Fibroblast of lung (primary cell): ENCODE data around the gene GPX8. TPM values are rescaled to one million over a fixed set of nuclear protein-coding genes. Genes with fewer than 3 reads are reported as not detected.
A peak's percentile ranks its signal among the peaks of the same experiment; 100 is the strongest.

Source experiments
- DNase-seq, 2 donors: peaks; one replicate each; pipeline versions ENCODE4 v3.0.0 to v3.0.0-alpha.2; 2010; ENCODE audit warnings: low read depth in 2 of 2
- H2AFZ ChIP-seq: 2 replicates; pipeline ENCODE4 v1.5.1; 2012; ENCODE audit warnings: low read length, control low read depth, inconsistent platforms
- H3K27ac ChIP-seq: 2 replicates; pipeline ENCODE4 v1.5.1; 2011; ENCODE audit warnings: low read length, control low read depth; ENCODE audit not compliant: insufficient read depth
- H3K27me3 ChIP-seq: 2 replicates; pipeline ENCODE4 v1.5.1; 2011; ENCODE audit warnings: mild to moderate bottlenecking, low read length; ENCODE audit not compliant: control insufficient read depth, insufficient read depth
- H3K36me3 ChIP-seq: 2 replicates; pipeline ENCODE4 v1.5.1; 2011; ENCODE audit warnings: low read length; ENCODE audit not compliant: control insufficient read depth, insufficient read depth
- H3K4me1 ChIP-seq: 2 replicates; pipeline ENCODE4 v1.5.1; 2011; ENCODE audit warnings: low read length; ENCODE audit not compliant: control insufficient read depth, insufficient read depth; ENCODE audit errors: extremely low read depth
- H3K4me2 ChIP-seq: 2 replicates; pipeline ENCODE4 v1.5.1; 2011; ENCODE audit warnings: low read length, control low read depth; ENCODE audit not compliant: insufficient read depth; ENCODE audit errors: extremely low read depth
- H3K4me3 ChIP-seq, 4 experiments: fragments of 200-600 bp in 1 of 4; sonication (generic) in 1 of 4; replicated peaks in 1 of 4; 2 replicates each; pipeline ENCODE4 v1.5.1; 2011 to 2016; ENCODE audit warnings: low read length in 4 of 4, low read depth in 3 of 4, mild to moderate bottlenecking in 3 of 4, control low read depth in 2 of 4, inconsistent platforms in 1 of 4, mixed read lengths in 1 of 4; ENCODE audit not compliant: insufficient read depth in 1 of 4; ENCODE audit errors: control extremely low read depth in 1 of 4
- H3K79me2 ChIP-seq: 2 replicates; pipeline ENCODE4 v1.5.1; 2012; ENCODE audit warnings: mild to moderate bottlenecking, low read length, inconsistent platforms; ENCODE audit not compliant: control insufficient read depth, insufficient read depth
- H3K9ac ChIP-seq: 2 replicates; pipeline ENCODE4 v1.5.1; 2011; ENCODE audit warnings: mild to moderate bottlenecking, low read length, control low read depth; ENCODE audit not compliant: insufficient read depth
- H3K9me3 ChIP-seq: 2 replicates; pipeline ENCODE4 v1.5.1; 2012; ENCODE audit warnings: low read depth, low read length; ENCODE audit not compliant: control insufficient read depth, insufficient read depth
- H4K20me1 ChIP-seq: 2 replicates; pipeline ENCODE4 v1.5.1; 2011; ENCODE audit warnings: low read length; ENCODE audit not compliant: control insufficient read depth, insufficient read depth; ENCODE audit errors: extremely low read depth
- EZH2 ChIP-seq: IDR thresholded peaks from 2 replicates; pipeline ENCODE4 v1.5.1; 2012; ENCODE audit warnings: low read length, control low read depth, mild to moderate bottlenecking; ENCODE audit errors: missing control alignments
- polyA plus RNA-seq, 2 donors: library from polyadenylated mRNA; depleted of rRNA in 1 of 2; stranded (reverse) in 1 of 2; unstranded in 1 of 2; fragments of >200 nt; gene quantifications; 2 replicates each; pipeline ENCODE4 v1.2.1, GENCODE V29; 2011 to 2012; ENCODE audit warnings: missing spikeins in 1 of 2
- total RNA-seq: library from RNA; depleted of rRNA; stranded (reverse); fragments of >200 nt; gene quantifications from 2 replicates; pipeline ENCODE4 v1.2.1, GENCODE V29; 2014
- TF ChIP-seq, protein P1 (sequence below), 2 donors: IDR thresholded peaks in 1 of 2; conservative IDR thresholded peaks in 1 of 2; 1 replicate in 1 of 2; 2 replicates in 1 of 2; pipeline ENCODE4 v1.5.1; 2011 to 2012; ENCODE audit warnings: low read length in 2 of 2, control low read depth in 1 of 2, inconsistent platforms in 1 of 2, low read depth in 1 of 2, mild to moderate bottlenecking in 1 of 2

The GPX8 gene
- total and polyA plus RNA-seq, 2 donors (not counting 1 experiment from before 2014, with no cell fraction given): 84.7 to 241 TPM

DNA sequence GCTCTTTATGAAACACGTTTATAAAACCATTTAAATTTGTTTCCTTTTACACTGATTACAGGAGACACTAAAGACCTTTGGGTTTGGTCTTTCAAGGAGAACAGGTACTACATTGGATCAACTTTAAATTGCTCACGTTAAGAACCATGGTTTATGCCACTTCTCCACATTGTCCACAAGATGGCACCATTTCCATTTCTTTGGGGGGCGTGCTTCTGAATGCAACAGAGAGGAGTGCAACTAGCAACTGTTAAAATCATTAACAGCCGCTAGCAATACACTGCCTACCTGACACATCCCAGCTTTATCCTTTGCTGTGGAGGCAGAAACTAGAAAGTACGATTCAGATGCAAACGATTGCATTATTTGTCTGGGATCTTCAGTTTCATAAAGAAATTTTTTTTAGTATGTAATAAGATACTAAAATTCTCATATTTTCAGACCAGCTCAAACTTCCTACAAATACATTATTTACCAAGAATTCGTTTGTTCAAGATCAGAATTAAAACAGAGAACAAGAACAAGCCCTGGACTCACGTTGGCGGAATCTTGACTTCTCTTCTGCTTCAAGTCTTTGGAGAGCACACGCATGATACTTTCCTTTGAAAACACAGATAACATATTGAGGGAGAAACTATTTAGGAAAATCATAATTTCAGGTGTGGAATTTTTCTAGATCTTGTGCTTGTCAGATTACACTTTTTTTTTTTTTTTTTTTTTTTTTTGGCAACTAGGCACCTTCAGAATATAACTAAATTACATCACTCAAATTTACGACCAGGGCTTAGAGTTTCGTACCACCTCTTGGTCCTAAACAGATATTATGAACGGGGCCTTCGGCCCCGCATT, 12.3 kb downstream of the GPX8 start:
- Histone ChIP-seq H3K27me3 (peaks cover 21% of the 10 kb centered on the region), H3K4me3 (peak overlapping the region; percentile 49 to 67 (median 60)), H3K27ac (no peak overlapping the region), H3K79me2 (no peaks in the 10 kb centered on the region), H3K4me1 (peaks cover 6% of the 10 kb centered on the region), H3K4me2 (peak overlapping the region; percentile 97), H3K36me3 (no peaks in the 10 kb centered on the region), H3K9me3 (no peaks in the 10 kb centered on the region), H4K20me1 (no peaks in the 10 kb centered on the region), H2AFZ (peak overlapping the region; percentile 74), H3K9ac (no peak overlapping the region)
- TF ChIP-seq EZH2: no peak
- TF ChIP-seq, protein P1, sequence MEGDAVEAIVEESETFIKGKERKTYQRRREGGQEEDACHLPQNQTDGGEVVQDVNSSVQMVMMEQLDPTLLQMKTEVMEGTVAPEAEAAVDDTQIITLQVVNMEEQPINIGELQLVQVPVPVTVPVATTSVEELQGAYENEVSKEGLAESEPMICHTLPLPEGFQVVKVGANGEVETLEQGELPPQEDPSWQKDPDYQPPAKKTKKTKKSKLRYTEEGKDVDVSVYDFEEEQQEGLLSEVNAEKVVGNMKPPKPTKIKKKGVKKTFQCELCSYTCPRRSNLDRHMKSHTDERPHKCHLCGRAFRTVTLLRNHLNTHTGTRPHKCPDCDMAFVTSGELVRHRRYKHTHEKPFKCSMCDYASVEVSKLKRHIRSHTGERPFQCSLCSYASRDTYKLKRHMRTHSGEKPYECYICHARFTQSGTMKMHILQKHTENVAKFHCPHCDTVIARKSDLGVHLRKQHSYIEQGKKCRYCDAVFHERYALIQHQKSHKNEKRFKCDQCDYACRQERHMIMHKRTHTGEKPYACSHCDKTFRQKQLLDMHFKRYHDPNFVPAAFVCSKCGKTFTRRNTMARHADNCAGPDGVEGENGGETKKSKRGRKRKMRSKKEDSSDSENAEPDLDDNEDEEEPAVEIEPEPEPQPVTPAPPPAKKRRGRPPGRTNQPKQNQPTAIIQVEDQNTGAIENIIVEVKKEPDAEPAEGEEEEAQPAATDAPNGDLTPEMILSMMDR (conservative IDR thresholded peaks at IDR 0.05 in 1 of 2, IDR thresholded peaks at IDR 0.05 in 1 of 2; ENCODE audit: low read depth in 1 of 2, low read length in 2 of 2): peak; percentile 73 to 80
- DNase-seq: peak; percentile 70 to 83

DNA sequence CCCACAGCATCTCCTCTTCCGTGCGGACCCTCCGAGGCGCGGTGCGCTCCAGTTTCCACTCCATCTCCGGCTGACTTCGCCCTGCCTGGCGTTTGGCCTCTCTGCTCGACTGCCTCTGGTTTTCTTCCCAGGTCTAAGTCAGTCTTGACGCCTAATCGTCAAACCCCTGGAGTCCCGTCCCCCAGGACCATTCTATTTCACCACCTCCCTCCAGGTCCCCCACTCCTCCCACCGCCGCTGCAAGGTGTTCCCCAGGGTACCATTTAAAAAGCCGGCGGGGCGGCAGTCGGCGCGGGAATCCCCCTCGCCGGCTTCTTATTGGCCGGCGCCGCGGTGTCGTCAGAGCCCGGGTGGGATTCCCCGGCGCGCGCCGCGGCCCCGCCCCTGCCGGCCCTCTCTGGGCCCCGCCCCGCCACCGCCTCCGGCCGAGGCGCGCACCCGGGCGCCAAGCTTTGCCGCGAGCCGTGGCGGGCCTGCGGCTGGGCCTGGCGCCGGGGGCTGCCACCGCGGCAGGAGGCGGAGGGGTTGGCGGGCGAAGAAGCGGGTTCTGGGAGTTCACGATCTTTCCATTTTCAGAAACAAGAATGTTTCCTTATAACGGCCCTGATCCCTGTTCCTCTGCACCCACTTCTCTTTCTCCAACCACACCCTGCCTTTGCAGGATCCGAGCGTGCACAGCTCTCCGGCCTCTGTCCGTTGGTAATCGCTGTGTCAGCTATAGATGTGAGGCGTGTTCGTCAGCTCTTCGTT, 13.1 kb downstream of the GPX8 start, which contains the start of gene CDC20B:
CDC20B (minus strand) TSS at position 241 of the 750 bp plus-strand sequence; CDS start at position 64, 177 bp downstream.
- peak within 1 kb of the TSS; percentile 20 for H3K9ac ChIP-seq
- H3K9me3 ChIP-seq: no peaks in the 10 kb centered on the region
- H4K20me1 ChIP-seq: no peaks in the 10 kb centered on the region
- H3K79me2 ChIP-seq: no peaks in the 10 kb centered on the region
- peak within 1 kb of the TSS; percentile 14 for H3K27ac ChIP-seq
- H3K27me3 ChIP-seq: peaks cover 27% of the 10 kb centered on the region
- TF ChIP-seq, protein P1 (conservative IDR thresholded peaks at IDR 0.05 in 1 of 2, IDR thresholded peaks at IDR 0.05 in 1 of 2; ENCODE audit: low read depth in 1 of 2, low read length in 2 of 2): no peak
- TF ChIP-seq EZH2: no peak
- peak within 1 kb of the TSS; percentile 99 for H3K4me2 ChIP-seq
- no peaks in the 10 kb centered on the region for H3K36me3 ChIP-seq
- peak within 1 kb of the TSS; percentile 87 for H2AFZ ChIP-seq
- H3K4me1 ChIP-seq: peaks cover 6% of the 10 kb centered on the region
- H3K4me3 ChIP-seq: peak within 1 kb of the TSS; percentile 56 to 67 (median 62)
- DNase-seq: peak; percentile 60 to 69

DNA sequence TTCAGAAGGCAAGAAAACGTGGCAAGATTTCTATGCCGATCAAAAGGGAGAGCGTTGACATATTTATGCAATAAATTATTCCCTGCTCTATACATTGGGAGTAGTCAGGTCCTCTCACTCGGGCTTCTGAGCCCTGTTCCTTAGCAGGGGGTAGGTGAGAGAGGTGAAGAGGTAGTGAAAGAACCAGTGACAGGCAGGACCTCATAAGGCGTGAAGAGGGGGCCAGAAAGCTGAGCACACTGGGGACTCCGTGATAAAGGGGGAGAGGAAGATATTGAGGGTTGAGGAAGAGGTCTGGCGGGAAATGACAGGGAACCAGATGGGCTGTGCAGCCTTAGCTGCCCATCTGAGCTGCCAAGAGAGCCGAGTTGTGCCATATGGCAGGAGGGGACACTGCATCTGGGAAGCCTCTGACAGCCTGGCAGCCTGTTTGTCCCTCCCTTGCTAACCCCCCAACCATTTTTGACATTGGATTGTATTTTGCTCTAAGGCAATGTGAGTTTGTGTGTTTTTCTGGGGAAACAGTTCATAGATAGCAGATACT, 13.8 kb downstream of the GPX8 start:
- peak overlapping the region; percentile 99 for H3K4me2 ChIP-seq

More for the DNA sequence above, 13.8 kb downstream of the GPX8 start:
- Histone ChIP-seq H2AFZ (peak overlapping the region; percentile 87), H3K4me1 (peaks cover 6% of the 10 kb centered on the region), H3K9ac (peak overlapping the region; percentile 20), H3K36me3 (no peaks in the 10 kb centered on the region), H3K27me3 (peaks cover 29% of the 10 kb centered on the region), H4K20me1 (no peaks in the 10 kb centered on the region), H3K27ac (no peak overlapping the region), H3K9me3 (no peaks in the 10 kb centered on the region), H3K79me2 (no peaks in the 10 kb centered on the region), H3K4me3 (peak overlapping the region; percentile 49 to 63 (median 58))
- no peak for DNase-seq
- TF ChIP-seq, protein P1 (conservative IDR thresholded peaks at IDR 0.05 in 1 of 2, IDR thresholded peaks at IDR 0.05 in 1 of 2; ENCODE audit: low read depth in 1 of 2, low read length in 2 of 2): no peak
- peak; percentile 30 for TF ChIP-seq EZH2
